HL-60 (cell line): ENCODE measurements around the gene YY2.

Experiments
- DNase-seq, 2 experiments: peaks; one replicate each; pipeline ENCODE4 v3.0.0-alpha.2; 2010 to 2020; ENCODE audit warnings: low read depth in 1 of 2, low spot score in 1 of 2
- H3K27ac ChIP-seq: fragments of 250-450 bp; sonication (Bioruptor Pico); replicated peaks from 2 replicates; pipeline ENCODE4 v1.5.1; 2020; ENCODE audit warnings: mild to moderate bottlenecking, moderate library complexity
- H3K27me3 ChIP-seq: fragments of 250-450 bp; sonication (Bioruptor Pico); 2 replicates; pipeline ENCODE4 v1.5.1; 2021; ENCODE audit warnings: mild to moderate bottlenecking, moderate library complexity; ENCODE audit not compliant: insufficient read depth, poor library complexity, severe bottlenecking
- H3K4me3 ChIP-seq: replicated peaks from 2 replicates; pipeline ENCODE4 v1.5.1; 2011; ENCODE audit warnings: mild to moderate bottlenecking, control low read depth, low read length; ENCODE audit not compliant: insufficient read depth
- CTCF ChIP-seq: IDR thresholded peaks from one replicate; pipeline ENCODE4 v1.5.1; 2011; ENCODE audit warnings: low read length, control low read depth, inconsistent platforms; ENCODE audit not compliant: insufficient read depth
- GABPA ChIP-seq: IDR thresholded peaks from 2 replicates; pipeline ENCODE4 v1.6.1; 2012; ENCODE audit warnings: low read depth
- POLR2AphosphoS5 ChIP-seq: IDR thresholded peaks from 2 replicates; pipeline ENCODE4 v1.6.1; 2012; ENCODE audit warnings: low read depth
- REST ChIP-seq: IDR thresholded peaks from 2 replicates; pipeline ENCODE4 v1.6.1; 2012; ENCODE audit warnings: low read depth; ENCODE audit not compliant: insufficient replicate concordance
- SPI1 ChIP-seq: IDR thresholded peaks from 2 replicates; pipeline ENCODE4 v1.6.1; 2012; ENCODE audit warnings: low read depth, mild to moderate bottlenecking, borderline replicate concordance

The YY2 gene

GRCh38 chrX:21821875-21822274 is 33.9 kb upstream of the YY2 start:
- TF ChIP-seq SPI1 (no peak), CTCF (no peak), REST (no peak), GABPA (no peak), POLR2AphosphoS5 (no peak)
- Histone ChIP-seq H3K27ac (no peak overlapping the region), H3K27me3 (no peaks in the 10 kb centered on the region), H3K4me3 (no peak overlapping the region)
- no peak for DNase-seq

- Histone ChIP-seq H3K4me3 (no peak overlapping the region), H3K27me3 (no peaks in the 10 kb centered on the region), H3K27ac (no peak overlapping the region)
- TF ChIP-seq POLR2AphosphoS5 (no peak), SPI1 (no peak), CTCF (no peak), REST (no peak), GABPA (no peak)
- DNase-seq, result no peak
Measured at GRCh38 chrX:21831496-21831895, 24.3 kb upstream of the YY2 start.

GRCh38 chrX:21837056-21837455 is 18.7 kb upstream of the YY2 start:
- no peak for DNase-seq
- Histone ChIP-seq H3K4me3 (no peak overlapping the region), H3K27ac (no peak overlapping the region), H3K27me3 (no peaks in the 10 kb centered on the region)
- TF ChIP-seq CTCF (no peak), GABPA (no peak), POLR2AphosphoS5 (no peak), SPI1 (no peak), REST (no peak)
